Prostate gland (tissue), 2 donors: Measurements from ENCODE around the gene CEACAM6.

Experiments
- CTCF ChIP-seq, 4 experiments: fragments of 200-600 bp in 2 of 4; fragments of 450-650 bp in 2 of 4; sonication (generic) in 2 of 4; IDR thresholded peaks; 1 replicate in 3 of 4; 2 replicates in 1 of 4; pipeline ENCODE4 v1.5.1; 2016 to 2019; ENCODE audit warnings: antibody characterized with exemption in 4 of 4, mild to moderate bottlenecking in 2 of 4, moderate library complexity in 2 of 4
- POLR2A ChIP-seq: fragments of 450-650 bp; IDR thresholded peaks from one replicate; pipeline ENCODE4 v1.6.1; 2016; ENCODE audit warnings: antibody characterized with exemption, mild to moderate bottlenecking
- POLR2AphosphoS5 ChIP-seq: sonication (generic); formaldehyde crosslinking; IDR thresholded peaks from one replicate; pipeline ENCODE4 v1.6.1; 2017; ENCODE audit warnings: antibody characterized with exemption

GRCh38 chr19:41741244-41741554 lies 14.1 kb upstream of the CEACAM6 start:
- no peak for TF ChIP-seq CTCF (IDR thresholded peaks at IDR 0.05)
- no peak for TF ChIP-seq POLR2AphosphoS5
- no peak for TF ChIP-seq POLR2A
